HG03025 (cell line): Measurements from ENCODE around the gene KLF17.
"Not testable (repeated sequence)": the region's sequence is repeated elsewhere in the genome, so short reads cannot be mapped to it uniquely, and the experiment has no call there.

ENCODE experiments used
- ATAC-seq: cut with Tn5 transposase; IDR thresholded peaks from one replicate; pipeline ENCODE4 v1.9.1; 2021; ENCODE audit warnings: mild to moderate bottlenecking, moderate library complexity; ENCODE audit not compliant: unreplicated experiment, low FRiP score

Gene KLF17

GRCh38 chr1:44108241-44108640 is 10.4 kb upstream of the KLF17 start:
- no peak for ATAC-seq

- ATAC-seq: no peak
Observed at GRCh38 chr1:44108971-44109370, 9.7 kb upstream of the KLF17 start.

- ATAC-seq: no peak
Observed at GRCh38 chr1:44110916-44111315, 7.7 kb upstream of the KLF17 start.

GRCh38 chr1:44111861-44112260 is 6.8 kb upstream of the KLF17 start:
- no peak for ATAC-seq

- ATAC-seq: no peak
Observed at GRCh38 chr1:44112486-44112885, 6.1 kb upstream of the KLF17 start.

GRCh38 chr1:44113095-44113609 is 5.5 kb upstream of the KLF17 start:
- no peak for ATAC-seq

- no peak for ATAC-seq
Observed at GRCh38 chr1:44114098-44114497, 4.5 kb upstream of the KLF17 start.

- ATAC-seq: not testable (repeated sequence)
Observed at GRCh38 chr1:44117272-44117671, 1.3 kb upstream of the KLF17 start.

GRCh38 chr1:44119525-44119924 is 904 bp downstream of the KLF17 start:
- ATAC-seq: no peak

GRCh38 chr1:44120398-44120949 is 1.9 kb downstream of the KLF17 start:
- ATAC-seq: no peak

GRCh38 chr1:44129616-44130500 is 11.2 kb downstream of the KLF17 start:
- ATAC-seq: no peak

- ATAC-seq: no peak
Observed at GRCh38 chr1:44131411-44131810, 12.8 kb downstream of the KLF17 start.

GRCh38 chr1:44134071-44134920 is 15.7 kb downstream of the KLF17 start:
- no peak for ATAC-seq

GRCh38 chr1:44135886-44136285 is 17.3 kb downstream of the KLF17 start:
- ATAC-seq: no peak

- no peak for ATAC-seq
Observed at GRCh38 chr1:44138239-44138638, 19.6 kb downstream of the KLF17 start.

- ATAC-seq: not testable (repeated sequence)
Observed at GRCh38 chr1:44139565-44139964, 20.9 kb downstream of the KLF17 start.

GRCh38 chr1:44141531-44141930 is 22.9 kb downstream of the KLF17 start, which contains the start of gene KLF18:
KLF18 (minus strand) TSS chr1:44141631; CDS start chr1:44141631, 0 bp downstream.
- ATAC-seq: no peak

GRCh38 chr1:44144962-44145756 is 26.5 kb downstream of the KLF17 start:
- ATAC-seq: no peak

GRCh38 chr1:44146536-44147361 is 28.1 kb downstream of the KLF17 start:
- ATAC-seq: no peak
